GM21717 (cell line): ENCODE results near the gene APC.

ENCODE experiments used
- ATAC-seq: cut with Tn5 transposase; IDR thresholded peaks from one replicate; pipeline ENCODE4 v1.9.1; 2021; ENCODE audit warnings: mild to moderate bottlenecking, moderate library complexity; ENCODE audit not compliant: unreplicated experiment

The APC gene

GRCh38 chr5:112776301-112776856 lies 38.7 kb downstream of the APC start:
- ATAC-seq = no peak

- ATAC-seq = no peak
Measured at GRCh38 chr5:112779531-112779930, 41.8 kb downstream of the APC start.

GRCh38 chr5:112784726-112785125 lies 47.0 kb downstream of the APC start:
- no peak for ATAC-seq

GRCh38 chr5:112787261-112787660 lies 49.6 kb downstream of the APC start:
- no peak for ATAC-seq

GRCh38 chr5:112787896-112788295 lies 50.2 kb downstream of the APC start:
- ATAC-seq = no peak

- no peak for ATAC-seq
Measured at GRCh38 chr5:112793201-112793600, 55.5 kb downstream of the APC start.

- no peak for ATAC-seq
Measured at GRCh38 chr5:112794410-112794809, 56.7 kb downstream of the APC start.

GRCh38 chr5:112795342-112795741 lies 57.7 kb downstream of the APC start:
- no peak for ATAC-seq

- no peak for ATAC-seq
Measured at GRCh38 chr5:112795944-112796678, 58.4 kb downstream of the APC start.

- no peak for ATAC-seq
Measured at GRCh38 chr5:112799661-112800060, 62.0 kb downstream of the APC start.

GRCh38 chr5:112800891-112801290 lies 63.2 kb downstream of the APC start:
- no peak for ATAC-seq

- ATAC-seq = no peak
Measured at GRCh38 chr5:112811023-112811422, 73.3 kb downstream of the APC start.

GRCh38 chr5:112812549-112812948 lies 74.9 kb downstream of the APC start:
- ATAC-seq = no peak

- ATAC-seq = no peak
Measured at GRCh38 chr5:112820246-112820645, 82.6 kb downstream of the APC start.

- no peak for ATAC-seq
Measured at GRCh38 chr5:112822456-112822855, 84.8 kb downstream of the APC start.

- no peak for ATAC-seq
Measured at GRCh38 chr5:112823181-112823580, 85.5 kb downstream of the APC start.

GRCh38 chr5:112823656-112824055 lies 86.0 kb downstream of the APC start:
- ATAC-seq = no peak

GRCh38 chr5:112824197-112824596 lies 86.5 kb downstream of the APC start:
- ATAC-seq = no peak

GRCh38 chr5:112830378-112830777 lies 92.7 kb downstream of the APC start:
- no peak for ATAC-seq

- ATAC-seq = no peak
Measured at GRCh38 chr5:112833971-112834370, 96.3 kb downstream of the APC start.

- no peak for ATAC-seq
Measured at GRCh38 chr5:112844489-112844888, 106.8 kb downstream of the APC start.

GRCh38 chr5:112846556-112846955 lies 108.9 kb downstream of the APC start:
- ATAC-seq = no peak

GRCh38 chr5:112847306-112847705 lies 109.6 kb downstream of the APC start:
- no peak for ATAC-seq
